Ramos (cell line): ENCODE data around the gene FAM118B.

ENCODE experiments used
- in situ Hi-C: fragments of 300-500 bp; cut with MboI; formaldehyde crosslinking; loops from one replicate; pipeline ENCODE4 v1.14.3; 2022; ENCODE audit warnings: low sequenced_read_pairs; ENCODE audit not compliant: unreplicated experiment

The FAM118B gene

GRCh38 chr11:126211236-126212088, at the start of gene FAM118B, which contains the start of gene RPUSD4:
TSS of gene FAM118B (plus strand) at chr11:126211782. CDS start at chr11:126235002, 23,220 bp downstream.
TSS of gene RPUSD4 (minus strand) at chr11:126211650. CDS start at chr11:126211638, 12 bp downstream.
- in situ Hi-C loops, result loop anchor here (25.0 kb wide), 1 partner anchor 599 kb away; no protein-coding TSS in a partner anchor

- in situ Hi-C loops, result no loop called here
These were observed 49.1 kb upstream of the FAM118B start for GRCh38 chr11:126162306-126163030.

GRCh38 chr11:126163074-126163700, 48.4 kb upstream of the FAM118B start:
- in situ Hi-C loops, result no loop called here

- in situ Hi-C loops, result no loop called here
These were observed 47.8 kb upstream of the FAM118B start for GRCh38 chr11:126163779-126164178.

GRCh38 chr11:126164781-126165180, 46.8 kb upstream of the FAM118B start:
- in situ Hi-C loops, result no loop called here

- in situ Hi-C loops, result no loop called here
These were observed 46.3 kb upstream of the FAM118B start for GRCh38 chr11:126165311-126165720.

- in situ Hi-C loops, result no loop called here
These were observed 45.8 kb upstream of the FAM118B start for GRCh38 chr11:126165757-126166156.

GRCh38 chr11:126166413-126166812, 45.2 kb upstream of the FAM118B start:
- in situ Hi-C loops, result no loop called here

GRCh38 chr11:126167488-126167887, 44.1 kb upstream of the FAM118B start:
- in situ Hi-C loops, result no loop called here

- in situ Hi-C loops, result no loop called here
These were observed 42.3 kb upstream of the FAM118B start for GRCh38 chr11:126169291-126169690.

GRCh38 chr11:126172596-126173038, 39.0 kb upstream of the FAM118B start:
- in situ Hi-C loops, result no loop called here

GRCh38 chr11:126173257-126173656, 38.3 kb upstream of the FAM118B start:
- in situ Hi-C loops, result no loop called here

GRCh38 chr11:126174816-126175215, 36.8 kb upstream of the FAM118B start:
- in situ Hi-C loops, result no loop called here

- in situ Hi-C loops, result no loop called here
These were observed 36.2 kb upstream of the FAM118B start for GRCh38 chr11:126175393-126175792.

GRCh38 chr11:126176853-126177470, 34.6 kb upstream of the FAM118B start:
- in situ Hi-C loops, result no loop called here

GRCh38 chr11:126181939-126182730, 29.4 kb upstream of the FAM118B start:
- in situ Hi-C loops, result no loop called here

- in situ Hi-C loops, result no loop called here
These were observed 28.7 kb upstream of the FAM118B start for GRCh38 chr11:126182787-126183445.

- in situ Hi-C loops, result loop anchor here (5.0 kb wide), 1 partner anchor 258 kb away; no protein-coding TSS in a partner anchor
These were observed 26.1 kb upstream of the FAM118B start for GRCh38 chr11:126185259-126186024.
